H1 (cell line): ENCODE measurements around the gene PRXL2A. TPM values are rescaled to one million over a fixed set of nuclear protein-coding genes. Genes with fewer than 3 reads are reported as not detected.

Source experiments
- CTCF ChIA-PET: fragments of 300-600 bp; sonication (Branson Sonifier 250); formaldehyde crosslinking; loops from one replicate; lab custom pipeline; 2021; ENCODE audit not compliant: partially characterized antibody; lab: Charles Lee
- POLR2A ChIA-PET: fragments of 300-600 bp; sonication (Branson Sonifier 250); formaldehyde crosslinking; loops from one replicate; lab custom pipeline; 2021; ENCODE audit warnings: inconsistent platforms; ENCODE audit not compliant: partially characterized antibody; lab: Charles Lee
- DNase-seq, 2 experiments: peaks; one replicate each; pipeline versions ENCODE4 v3.0.0 to v3.0.0-alpha.2; 2010 to 2022; ENCODE audit warnings: low spot score in 2 of 2, low read depth in 1 of 2, mixed read lengths in 1 of 2
- FAIRE-seq: peaks from 2 replicates; lab custom pipeline; 2011; peaks lifted over from hg19 to GRCh38; lab: Jason Lieb, UNC
- H2AFZ ChIP-seq: 2 replicates; pipeline ENCODE4 v1.8.1; 2012; ENCODE audit warnings: low read length, inconsistent platforms
- H2AK5ac ChIP-seq: 2 replicates; pipeline ENCODE4 v1.6.1; 2013; ENCODE audit warnings: low read depth, low read length
- H2BK120ac ChIP-seq: replicated peaks from 2 replicates; pipeline ENCODE3; 2013; ENCODE audit warnings: low read depth, low read length, inconsistent platforms
- H2BK12ac ChIP-seq: 2 replicates; pipeline ENCODE4 v1.6.1; 2013; ENCODE audit warnings: low read depth, low read length
- H2BK15ac ChIP-seq: 2 replicates; pipeline ENCODE4 v1.6.1; 2013; ENCODE audit warnings: low read length
- H2BK20ac ChIP-seq: 2 replicates; pipeline ENCODE4 v1.6.1; 2013; ENCODE audit warnings: low read length
- H2BK5ac ChIP-seq: 2 replicates; pipeline ENCODE4 v1.6.1; 2013; ENCODE audit warnings: low read depth, low read length
- H3K14ac ChIP-seq: 2 replicates; pipeline ENCODE4 v1.6.1; 2013; ENCODE audit warnings: inconsistent platforms; ENCODE audit not compliant: insufficient read length
- H3K18ac ChIP-seq: 2 replicates; pipeline ENCODE4 v1.6.1; 2013; ENCODE audit warnings: low read length; ENCODE audit errors: extremely low read depth
- H3K23ac ChIP-seq: 2 replicates; pipeline ENCODE4 v1.6.1; 2013; ENCODE audit warnings: inconsistent platforms; ENCODE audit not compliant: insufficient read length
- H3K23me2 ChIP-seq: 2 replicates; pipeline ENCODE4 v1.6.1; 2013; ENCODE audit warnings: low read depth, low read length
- H3K27ac ChIP-seq: 2 replicates; pipeline ENCODE4 v1.6.1; 2011; ENCODE audit warnings: low read depth, low read length, inconsistent platforms
- H3K27me3 ChIP-seq, 4 experiments: replicated peaks in 1 of 4; 1 replicate in 1 of 4; 2 replicates in 3 of 4; pipeline versions ENCODE4 v1.6.1 to v1.8.1; 2011 to 2013; ENCODE audit warnings: low read length in 3 of 4, mild to moderate bottlenecking in 3 of 4, inconsistent platforms in 2 of 4, mixed read lengths in 2 of 4, moderate library complexity in 1 of 4; ENCODE audit not compliant: control insufficient read depth in 3 of 4, insufficient read depth in 3 of 4; ENCODE audit errors: extremely low read depth in 1 of 4
- H3K36me3 ChIP-seq, 4 experiments: 2 replicates each; pipeline versions ENCODE4 v1.6.1 to v1.8.1; 2011 to 2013; ENCODE audit warnings: mild to moderate bottlenecking in 4 of 4, low read length in 3 of 4, moderate library complexity in 2 of 4, control low read depth in 1 of 4, inconsistent platforms in 1 of 4; ENCODE audit not compliant: insufficient read depth in 4 of 4, control insufficient read depth in 2 of 4
- H3K4ac ChIP-seq: replicated peaks from 2 replicates; pipeline ENCODE3; 2013; ENCODE audit warnings: low read length, low read depth, mixed read lengths, inconsistent platforms; ENCODE audit not compliant: insufficient read length
- H3K4me1 ChIP-seq, 4 experiments: replicated peaks in 1 of 4; 1 replicate in 1 of 4; 2 replicates in 3 of 4; pipeline versions ENCODE4 v1.6.1 to v1.8.1; 2011 to 2013; ENCODE audit warnings: low read length in 3 of 4, inconsistent platforms in 2 of 4, mixed read lengths in 1 of 4; ENCODE audit not compliant: insufficient read depth in 4 of 4, control insufficient read depth in 3 of 4
- H3K4me2 ChIP-seq, 2 experiments: 2 replicates each; pipeline versions ENCODE4 v1.6.1 to v1.8.1; 2011 to 2013; ENCODE audit warnings: low read depth in 2 of 2, low read length in 2 of 2, control low read depth in 1 of 2, inconsistent platforms in 1 of 2, mild to moderate bottlenecking in 1 of 2; ENCODE audit not compliant: insufficient read depth in 1 of 2
- H3K4me3 ChIP-seq, 4 experiments: fragments of 200-600, 300-600 bp in 1 of 4; sonication (generic), shearing (Covaris generic), sonication (Bioruptor Twin) in 1 of 4; 2 replicates each; pipeline versions ENCODE4 v1.5.1 to v1.8.1; 2011 to 2016; ENCODE audit warnings: low read length in 4 of 4, low read depth in 3 of 4, control low read depth in 2 of 4, inconsistent platforms in 2 of 4, mild to moderate bottlenecking in 2 of 4, mixed read lengths in 1 of 4, moderate library complexity in 1 of 4; ENCODE audit not compliant: insufficient read depth in 2 of 4; ENCODE audit errors: extremely low read depth in 1 of 4
- H3K56ac ChIP-seq: replicated peaks from 2 replicates; pipeline ENCODE3; 2013; ENCODE audit warnings: low read depth, mild to moderate bottlenecking, mixed read lengths, low read length, inconsistent platforms; ENCODE audit not compliant: insufficient read length
- H3K79me1 ChIP-seq: 2 replicates; pipeline ENCODE4 v1.6.1; 2013; ENCODE audit warnings: low read depth, low read length, control low read depth
- H3K79me2 ChIP-seq, 2 experiments: 2 replicates each; pipeline versions ENCODE4 v1.6.1 to v1.8.1; 2012 to 2013; ENCODE audit warnings: low read length in 2 of 2, mild to moderate bottlenecking in 2 of 2, inconsistent platforms in 1 of 2; ENCODE audit not compliant: insufficient read depth in 2 of 2, control insufficient read depth in 1 of 2
- H3K9ac ChIP-seq, 4 experiments: replicated peaks in 1 of 4; 1 replicate in 1 of 4; 2 replicates in 3 of 4; pipeline versions ENCODE4 v1.6.1 to v1.8.1; 2011 to 2013; ENCODE audit warnings: low read depth in 3 of 4, low read length in 3 of 4, control low read depth in 2 of 4, mild to moderate bottlenecking in 2 of 4, moderate library complexity in 2 of 4, inconsistent platforms in 1 of 4; ENCODE audit errors: extremely low read depth in 1 of 4
- H3K9me3 ChIP-seq, 2 experiments: 2 replicates each; pipeline versions ENCODE4 v1.6.1 to v1.8.1; 2012 to 2013; ENCODE audit warnings: mild to moderate bottlenecking in 2 of 2, moderate library complexity in 2 of 2, control low read depth in 1 of 2, inconsistent platforms in 1 of 2, low read depth in 1 of 2, low read length in 1 of 2, mixed read lengths in 1 of 2; ENCODE audit not compliant: insufficient read depth in 2 of 2
- H4K20me1 ChIP-seq, 2 experiments: replicated peaks in 1 of 2; 2 replicates each; pipeline versions ENCODE3 to v1.8.1; 2011 to 2013; ENCODE audit warnings: inconsistent platforms in 2 of 2, low read length in 2 of 2, mild to moderate bottlenecking in 1 of 2; ENCODE audit not compliant: insufficient read depth in 2 of 2, control insufficient read depth in 1 of 2
- H4K5ac ChIP-seq: 2 replicates; pipeline ENCODE4 v1.6.1; 2013; ENCODE audit warnings: low read length, low read depth, mixed read lengths, inconsistent platforms; ENCODE audit not compliant: insufficient read length
- H4K8ac ChIP-seq: 2 replicates; pipeline ENCODE4 v1.8.0; 2013; ENCODE audit warnings: mild to moderate bottlenecking, moderate library complexity, low read length, inconsistent platforms; ENCODE audit not compliant: insufficient read depth; ENCODE audit errors: extremely low read depth
- H4K91ac ChIP-seq: replicated peaks from 2 replicates; pipeline ENCODE3; 2013; ENCODE audit warnings: low read length, mixed read lengths, inconsistent platforms; ENCODE audit not compliant: insufficient read length
- BACH1 ChIP-seq: IDR thresholded peaks from 2 replicates; pipeline ENCODE4 v1.6.1; 2012; ENCODE audit warnings: low read length, improper control_type of control experiment
- CBX5 ChIP-seq: fragments of 300-800, 300-1000 bp; sonication (generic); IDR thresholded peaks from 2 replicates; pipeline ENCODE4 v1.7.1; 2016; ENCODE audit warnings: antibody characterized with exemption, low read length, low read depth
- EP300 ChIP-seq, 2 experiments: IDR thresholded peaks; 1 replicate in 1 of 2; 2 replicates in 1 of 2; pipeline ENCODE4 v1.6.1; 2011 to 2012; ENCODE audit warnings: low read depth in 2 of 2, low read length in 2 of 2, mild to moderate bottlenecking in 2 of 2, borderline replicate concordance in 1 of 2, inconsistent platforms in 1 of 2, moderate library complexity in 1 of 2
- HDAC2 ChIP-seq, 2 experiments: fragments of 300-600 bp in 1 of 2; sonication (generic) in 1 of 2; IDR thresholded peaks; 2 replicates each; pipeline ENCODE4 v1.6.1; 2011 to 2012; ENCODE audit warnings: low read depth in 2 of 2, low read length in 2 of 2, mild to moderate bottlenecking in 2 of 2, moderate library complexity in 2 of 2, borderline replicate concordance in 1 of 2, inconsistent platforms in 1 of 2
- KDM1A ChIP-seq: fragments of 200-600, 300-600 bp; sonication (generic); IDR thresholded peaks from 2 replicates; pipeline ENCODE4 v1.7.1; 2016; ENCODE audit warnings: mild to moderate bottlenecking, low read length, borderline replicate concordance
- NANOG ChIP-seq: IDR thresholded peaks from 2 replicates; pipeline ENCODE4 v1.6.1; 2011; ENCODE audit warnings: low read length, low read depth, mild to moderate bottlenecking, inconsistent platforms; ENCODE audit not compliant: insufficient read depth, poor library complexity, severe bottlenecking
- POU5F1 ChIP-seq: IDR thresholded peaks from 2 replicates; pipeline ENCODE4 v1.6.1; 2011; ENCODE audit warnings: low read depth, mild to moderate bottlenecking, low read length, moderate library complexity
- SIX5 ChIP-seq: IDR thresholded peaks from 2 replicates; pipeline ENCODE4 v1.6.1; 2011; ENCODE audit warnings: mild to moderate bottlenecking, low read depth, low read length
- SRF ChIP-seq: IDR thresholded peaks from 2 replicates; pipeline ENCODE4 v1.6.1; 2011; ENCODE audit warnings: mild to moderate bottlenecking, low read depth, low read length, moderate library complexity
- TAF7 ChIP-seq: optimal IDR thresholded peaks from 2 replicates; pipeline ENCODE3; 2011; ENCODE audit warnings: low read depth, mild to moderate bottlenecking, inconsistent platforms, low read length, moderate library complexity, borderline replicate concordance
- TBP ChIP-seq: IDR thresholded peaks from 2 replicates; pipeline ENCODE4 v1.6.1; 2011; ENCODE audit warnings: low read depth, low read length, improper control_type of control experiment
- TCF12 ChIP-seq: IDR thresholded peaks from 2 replicates; pipeline ENCODE4 v1.6.1; 2011; ENCODE audit warnings: low read depth, mild to moderate bottlenecking, low read length
- YY1 ChIP-seq: IDR thresholded peaks from 2 replicates; pipeline ENCODE4 v1.6.1; 2011; ENCODE audit warnings: low read depth, mild to moderate bottlenecking, low read length
- ZNF274 ChIP-seq: IDR thresholded peaks from 2 replicates; pipeline ENCODE4 v1.7.0; 2012; ENCODE audit warnings: low read length, borderline replicate concordance; ENCODE audit errors: extremely low read depth
- WGBS, 2 experiments: shearing (Covaris generic) in 1 of 2; methylation state at CpG; one replicate each; pipeline versions ENCODE4 v1.1.6 to v1.1.7; 2013 to 2015; ENCODE audit warnings: low lambda C conversion rate in 2 of 2, mixed read lengths in 2 of 2, inconsistent platforms in 1 of 2, low coverage in 1 of 2, missing lambda C conversion rate in 1 of 2; ENCODE audit not compliant: insufficient replicate concordance in 2 of 2, insufficient coverage in 1 of 2, insufficient read length in 1 of 2; ENCODE audit errors: extremely low coverage in 1 of 2, missing lambda C conversion rate in 1 of 2; 5-methylcytosine and 5-hydroxymethylcytosine counted together
- polyA plus RNA-seq, 7 experiments: library from polyadenylated mRNA; depleted of rRNA in 3 of 7; stranded (reverse) in 5 of 7; unstranded in 2 of 7; fragments of >200 nt in 5 of 7; fragments of 200-250 nt in 2 of 7; gene quantifications; 1 replicate in 5 of 7; 2 replicates in 1 of 7; 4 replicates in 1 of 7; pipeline versions ENCODE4 v1.2.1 to v1.2.3, GENCODE V29; 2011 to 2013; ENCODE audit warnings: missing spikeins in 2 of 7, mixed read lengths in 2 of 7
- total RNA-seq: library from RNA; stranded (reverse); fragmentation: NEBNext Ultra II Directional; extraction: Animal tissue kit (Norgen Biotek cat#: 25700); gene quantifications from 2 replicates; pipeline ENCODE4 v1.2.1, GENCODE V29; 2021

Gene PRXL2A
- total and polyA plus RNA-seq, 2 of the 8 experiments (the other 6 are each of a cell fraction or from before 2014, with no cell fraction given): 13.4 to 58.3 TPM

GRCh38 chr10:80437227-80437626 lies 28.9 kb downstream of the PRXL2A start:
- Histone ChIP-seq H4K8ac (no peak overlapping the region; the same call in 1 of the 2 replicates), H3K27ac (no peak overlapping the region), H3K79me1 (no peaks in the 10 kb centered on the region), H4K5ac (no peak overlapping the region), H3K4me2 (no peak overlapping the region; a peak in 1 of 4 replicates), H3K27me3 (no peaks in the 10 kb centered on the region), H3K9me3 (no peaks in the 10 kb centered on the region), H3K18ac (no peak overlapping the region), H3K4me3 (no peak overlapping the region), H4K20me1 (no peaks in the 10 kb centered on the region), H2AK5ac (no peak overlapping the region), H3K23ac (no peak overlapping the region), H2BK5ac (no peak overlapping the region), H3K56ac (no peak overlapping the region), H3K4ac (no peak overlapping the region), H3K23me2 (no peaks in the 10 kb centered on the region), H3K36me3 (peaks cover 0 to 4% (median 0%) of the 10 kb centered on the region in 4 experiments; a peak in 3 of 8 replicates), H2BK120ac (no peak overlapping the region), H3K14ac (no peak overlapping the region), H3K4me1 (peaks cover 0 to 3% (median 1%) of the 10 kb centered on the region in 4 experiments; a peak in 4 of 7 replicates), H3K79me2 (no peaks in the 10 kb centered on the region), H2BK15ac (no peak overlapping the region), H2BK12ac (no peak overlapping the region), H4K91ac (no peak overlapping the region), H3K9ac (no peak overlapping the region), H2AFZ (no peak overlapping the region), H2BK20ac (no peak overlapping the region)
- 55% methylated on average over 2 of the region's 2 CpGs; no CpG with 5 or more reads in 1 of the 2 experiments for WGBS, 2 experiments
- CTCF ChIA-PET: interaction anchor here (1.6 to 30.5 kb wide), 3 partner anchors 12 to 68 kb away, joined by 4 to 456 read pairs (median 11); no protein-coding TSS in a partner anchor
- FAIRE-seq (no peak), DNase-seq (no peak)
- POLR2A ChIA-PET: no interaction called here
- no peak for TF ChIP-seq CBX5
- no peak for TF ChIP-seq BACH1
- TF ChIP-seq SIX5: no peak
- TF ChIP-seq SRF: no peak
- no peak for TF ChIP-seq TAF7
- no peak for TF ChIP-seq TCF12
- no peak for TF ChIP-seq EP300 (IDR thresholded peaks at IDR 0.05; ENCODE audit: borderline replicate concordance in 1 of 2, low read depth in 2 of 2, low read length in 2 of 2)
- no peak for TF ChIP-seq POU5F1
- TF ChIP-seq YY1: no peak
- no peak for TF ChIP-seq ZNF274
- no peak for TF ChIP-seq KDM1A
- no peak for TF ChIP-seq NANOG
- TF ChIP-seq HDAC2 (IDR thresholded peaks at IDR 0.05; ENCODE audit: borderline replicate concordance in 1 of 2, low read depth in 2 of 2, low read length in 2 of 2): no peak
- no peak for TF ChIP-seq TBP
